Measurements from ENCODE around the gene COX6A2.

Gene COX6A2

GRCh38 chr16:31428279-31428597 lies at the start of gene COX6A2:
COX6A2 (minus strand) TSS chr16:31428360; CDS start chr16:31428325, 35 bp downstream.
- CTCF ChIA-PET = no interaction called here
- peak within 1 kb of the TSS; percentile 49 for H3K4me3 ChIP-seq (ENCODE audit: low read depth, low read length)
- TF ChIP-seq, protein P1, sequence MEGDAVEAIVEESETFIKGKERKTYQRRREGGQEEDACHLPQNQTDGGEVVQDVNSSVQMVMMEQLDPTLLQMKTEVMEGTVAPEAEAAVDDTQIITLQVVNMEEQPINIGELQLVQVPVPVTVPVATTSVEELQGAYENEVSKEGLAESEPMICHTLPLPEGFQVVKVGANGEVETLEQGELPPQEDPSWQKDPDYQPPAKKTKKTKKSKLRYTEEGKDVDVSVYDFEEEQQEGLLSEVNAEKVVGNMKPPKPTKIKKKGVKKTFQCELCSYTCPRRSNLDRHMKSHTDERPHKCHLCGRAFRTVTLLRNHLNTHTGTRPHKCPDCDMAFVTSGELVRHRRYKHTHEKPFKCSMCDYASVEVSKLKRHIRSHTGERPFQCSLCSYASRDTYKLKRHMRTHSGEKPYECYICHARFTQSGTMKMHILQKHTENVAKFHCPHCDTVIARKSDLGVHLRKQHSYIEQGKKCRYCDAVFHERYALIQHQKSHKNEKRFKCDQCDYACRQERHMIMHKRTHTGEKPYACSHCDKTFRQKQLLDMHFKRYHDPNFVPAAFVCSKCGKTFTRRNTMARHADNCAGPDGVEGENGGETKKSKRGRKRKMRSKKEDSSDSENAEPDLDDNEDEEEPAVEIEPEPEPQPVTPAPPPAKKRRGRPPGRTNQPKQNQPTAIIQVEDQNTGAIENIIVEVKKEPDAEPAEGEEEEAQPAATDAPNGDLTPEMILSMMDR (IDR thresholded peaks at IDR 0.05; ENCODE audit: insufficient read depth, low read length, missing control alignments) = no peak
- DNase-seq (ENCODE audit: low read depth, low spot score) = no peak
- POLR2A ChIA-PET = interaction anchor here (0.6 kb wide), 1 partner anchor 52 kb away, joined by 3 read pairs; no protein-coding TSS in a partner anchor

DNA sequence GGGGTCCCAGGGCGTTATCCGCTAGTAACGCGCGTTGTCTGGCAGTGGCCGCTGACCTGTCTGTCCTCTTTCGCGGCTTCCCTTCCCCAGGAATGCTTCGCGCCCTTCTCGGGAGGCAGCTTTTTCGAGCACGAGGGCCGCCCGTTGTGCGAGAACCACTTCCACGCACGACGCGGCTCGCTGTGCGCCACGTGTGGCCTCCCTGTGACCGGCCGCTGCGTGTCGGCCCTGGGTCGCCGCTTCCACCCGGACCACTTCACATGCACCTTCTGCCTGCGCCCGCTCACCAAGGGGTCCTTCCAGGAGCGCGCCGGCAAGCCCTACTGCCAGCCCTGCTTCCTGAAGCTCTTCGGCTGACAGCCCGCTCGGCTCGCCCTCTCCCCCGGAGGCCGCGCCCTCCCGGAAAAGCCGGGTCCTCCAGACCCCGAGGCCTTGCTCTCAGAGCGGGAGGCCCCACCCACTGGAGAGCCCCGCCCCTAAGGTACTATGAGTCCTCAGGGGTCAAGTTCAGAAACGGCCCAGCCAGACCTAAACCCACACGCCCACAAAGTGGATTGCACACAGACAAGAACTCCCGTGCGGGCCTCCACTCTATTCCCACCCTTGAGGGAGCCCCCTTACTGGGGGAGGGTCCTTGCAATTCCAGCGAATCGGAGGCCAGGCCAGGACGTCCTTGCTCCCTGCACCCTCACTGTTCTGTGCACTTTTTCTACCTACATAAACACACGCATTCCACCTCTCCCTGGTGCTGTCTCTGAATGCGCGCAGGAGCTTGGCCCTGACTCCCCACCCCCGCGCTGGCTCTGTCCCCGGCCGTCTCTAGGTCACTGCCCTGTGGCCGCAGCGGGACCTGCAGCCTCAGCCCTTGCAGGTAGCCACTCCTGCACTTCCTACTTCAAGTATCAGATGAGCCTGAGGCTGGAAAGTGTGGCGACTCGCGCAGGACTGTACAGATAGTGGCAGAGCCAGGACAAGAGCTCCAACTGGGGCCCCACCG lies 49.4 kb upstream of the COX6A2 start:
- no peak for DNase-seq (ENCODE audit: low read depth, low spot score)
- CTCF ChIA-PET = interaction anchor here (0.9 to 2.0 kb wide), 2 partner anchors 17 to 19 kb away, joined by 3 to 12 read pairs; no protein-coding TSS in a partner anchor
- POLR2A ChIA-PET = no interaction called here
- TF ChIP-seq, protein P1 (IDR thresholded peaks at IDR 0.05; ENCODE audit: insufficient read depth, low read length, missing control alignments) = no peak
- H3K4me3 ChIP-seq (ENCODE audit: low read depth, low read length) = no peak overlapping the region

- no peak for DNase-seq (ENCODE audit: low read depth, low spot score)
- TF ChIP-seq, protein P1 (IDR thresholded peaks at IDR 0.05; ENCODE audit: insufficient read depth, low read length, missing control alignments) = no peak
- no peak overlapping the region for H3K4me3 ChIP-seq (ENCODE audit: low read depth, low read length)
- ChIA-PET POLR2A (no interaction called here), CTCF (interaction anchor here (2.0 kb wide), 1 partner anchor 16 kb away, joined by 12 read pairs; no protein-coding TSS in a partner anchor)
Measured at GRCh38 chr16:31476303-31477219, 48.4 kb upstream of the COX6A2 start.

DNA sequence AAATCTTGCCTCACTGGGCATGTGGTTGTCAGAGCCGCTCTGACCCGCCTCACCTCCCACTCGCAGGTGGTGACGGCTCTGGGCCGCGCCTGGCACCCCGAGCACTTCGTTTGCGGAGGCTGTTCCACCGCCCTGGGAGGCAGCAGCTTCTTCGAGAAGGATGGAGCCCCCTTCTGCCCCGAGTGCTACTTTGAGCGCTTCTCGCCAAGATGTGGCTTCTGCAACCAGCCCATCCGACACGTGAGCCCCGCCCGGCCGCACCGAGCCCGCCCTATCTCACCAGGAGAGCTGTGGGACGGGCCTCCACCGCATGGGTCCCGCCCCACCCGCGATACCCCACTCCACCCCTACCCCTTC lies 47.8 kb upstream of the COX6A2 start:
- H3K4me3 ChIP-seq (ENCODE audit: low read depth, low read length) = no peak overlapping the region
- ChIA-PET POLR2A (no interaction called here), CTCF (interaction anchor here (2.1 to 2.3 kb wide), 2 partner anchors 11 to 15 kb away, joined by 11 to 13 read pairs; no protein-coding TSS in a partner anchor)
- no peak for DNase-seq (ENCODE audit: low read depth, low spot score)
- TF ChIP-seq, protein P1 (IDR thresholded peaks at IDR 0.05; ENCODE audit: insufficient read depth, low read length, missing control alignments) = no peak

GRCh38 chr16:31474773-31475738 lies 46.9 kb upstream of the COX6A2 start:
- TF ChIP-seq, protein P1 (IDR thresholded peaks at IDR 0.05; ENCODE audit: insufficient read depth, low read length, missing control alignments) = no peak

More at GRCh38 chr16:31474773-31475738, 46.9 kb upstream of the COX6A2 start:
- CTCF ChIA-PET = interaction anchor here (1.7 to 2.3 kb wide), 3 partner anchors 12 to 17 kb away, joined by 8 to 13 read pairs (median 11); partner anchors contain the start of gene ARMC5
- no peak for DNase-seq (ENCODE audit: low read depth, low spot score)
- POLR2A ChIA-PET = interaction anchor here (0.5 to 1.4 kb wide), 4 partner anchors 10 to 238 kb away, joined by 3 to 8 read pairs (median 4); a partner anchor contains a TSS
- H3K4me3 ChIP-seq (ENCODE audit: low read depth, low read length) = no peak overlapping the region

Data from AG04449 (cell line).